GM23248 (cell line): ENCODE results near the gene RASA2. TPM values are rescaled to one million over a fixed set of nuclear protein-coding genes. Genes with fewer than 3 reads are reported as not detected.

Source experiments
- DNase-seq: peaks from one replicate; pipeline ENCODE4 v3.0.0-alpha.2; 2015
- H2AFZ ChIP-seq: fragments of 200-600 bp; sonication (generic); 2 replicates; pipeline ENCODE4 v1.6.1; 2016; ENCODE audit warnings: antibody characterized with exemption
- H3F3A ChIP-seq: fragments of 200-600 bp; sonication (generic); 2 replicates; pipeline ENCODE4 v1.6.1; 2016; ENCODE audit warnings: mild to moderate bottlenecking, antibody characterized with exemption, mixed run types; ENCODE audit not compliant: insufficient read depth
- H3K27ac ChIP-seq: fragments of 200-600 bp; sonication (generic); 2 replicates; pipeline ENCODE4 v1.5.1; 2016; ENCODE audit warnings: mild to moderate bottlenecking
- H3K27me3 ChIP-seq: fragments of 200-600 bp; sonication (generic); replicated peaks from 2 replicates; pipeline ENCODE4 v1.6.1; 2016; ENCODE audit warnings: mild to moderate bottlenecking; ENCODE audit not compliant: insufficient read depth
- H3K36me3 ChIP-seq: fragments of 200-600 bp; sonication (generic); 2 replicates; pipeline ENCODE4 v1.6.1; 2016; ENCODE audit warnings: low read depth, mild to moderate bottlenecking
- H3K4me1 ChIP-seq: fragments of 200-600 bp; sonication (generic); 2 replicates; pipeline ENCODE4 v1.6.1; 2016; ENCODE audit warnings: mild to moderate bottlenecking; ENCODE audit not compliant: insufficient read depth
- H3K4me2 ChIP-seq: fragments of 200-600 bp; sonication (generic); one replicate; pipeline ENCODE4 v1.6.1; 2016; ENCODE audit warnings: mild to moderate bottlenecking; ENCODE audit not compliant: unreplicated experiment
- H3K4me3 ChIP-seq: fragments of 200-600 bp; sonication (generic); 2 replicates; pipeline ENCODE4 v1.5.1; 2016; ENCODE audit warnings: mild to moderate bottlenecking
- H3K79me2 ChIP-seq: fragments of 200-600 bp; sonication (generic); 2 replicates; pipeline ENCODE4 v1.6.1; 2016; ENCODE audit warnings: mild to moderate bottlenecking; ENCODE audit not compliant: insufficient read depth
- H3K9ac ChIP-seq: fragments of 200-600 bp; sonication (generic); 2 replicates; pipeline ENCODE4 v1.6.1; 2016; ENCODE audit warnings: mild to moderate bottlenecking
- H3K9me2 ChIP-seq: fragments of 200-600 bp; sonication (generic); 2 replicates; pipeline ENCODE4 v1.6.1; 2016; ENCODE audit warnings: mixed run types, mild to moderate bottlenecking, moderate library complexity; ENCODE audit not compliant: insufficient read depth
- H3K9me3 ChIP-seq: fragments of 200-600 bp; sonication (generic); one replicate; pipeline ENCODE4 v1.6.1; 2017; ENCODE audit warnings: low read depth
- H4K20me1 ChIP-seq: fragments of 200-600 bp; sonication (generic); 2 replicates; pipeline ENCODE4 v1.6.0; 2016; ENCODE audit not compliant: insufficient read depth
- EZH2 ChIP-seq: fragments of 200-600 bp; sonication (generic); IDR thresholded peaks from 2 replicates; pipeline ENCODE4 v1.6.1; 2018; ENCODE audit warnings: antibody characterized with exemption, mild to moderate bottlenecking; ENCODE audit not compliant: insufficient read depth, poor library complexity, severe bottlenecking
- EZH2phosphoT487 ChIP-seq: fragments of 200-600 bp; sonication (generic); IDR thresholded peaks from 2 replicates; pipeline ENCODE4 v1.6.1; 2018; ENCODE audit warnings: antibody characterized with exemption, moderate library complexity, mild to moderate bottlenecking, low read depth; ENCODE audit not compliant: insufficient read depth
- WGBS, 2 experiments: methylation state at CpG; one replicate each; pipeline ENCODE4 v1.1.6; 2015 to 2017; ENCODE audit warnings: low lambda C conversion rate in 2 of 2, low coverage in 1 of 2; ENCODE audit errors: missing lambda C conversion rate in 2 of 2; 5-methylcytosine and 5-hydroxymethylcytosine counted together
- in situ Hi-C: fragments of 300-500 bp; cut with MboI; formaldehyde crosslinking; loops from 2 replicates; pipeline ENCODE4 v1.15.0; 2020
- polyA plus RNA-seq: library from polyadenylated mRNA; unstranded; fragments of >200 nt; fragmentation: Nextera tagmentation; extraction: Ambion mirVana; gene quantifications from 2 replicates; pipeline ENCODE4 v1.2.1, GENCODE V29; 2016
- total RNA-seq: library from RNA; depleted of rRNA; stranded (reverse); fragments of >200 nt; shearing (Covaris generic); gene quantifications from 2 replicates; pipeline ENCODE4 v1.2.3, GENCODE V29; 2014

The RASA2 gene
- total and polyA plus RNA-seq, 2 experiments from 2014 or later = 16.9 to 18.8 TPM

- Histone ChIP-seq H3K4me2 (no peak overlapping the region), H3F3A (peaks cover 24% of the 10 kb centered on the region), H3K4me1 (peaks cover 40% of the 10 kb centered on the region), H3K9ac (no peak overlapping the region), H4K20me1 (no peaks in the 10 kb centered on the region; the same call in 1 of the 2 replicates), H3K4me3 (no peak overlapping the region), H2AFZ (no peak overlapping the region), H3K9me3 (no peaks in the 10 kb centered on the region), H3K27me3 (no peaks in the 10 kb centered on the region), H3K36me3 (peaks cover 26% of the 10 kb centered on the region), H3K9me2 (no peaks in the 10 kb centered on the region), H3K27ac (0 out of 2 replicates have a peak overlapping the region, but pooled peaks have one; percentile 6), H3K79me2 (peaks cover 75% of the 10 kb centered on the region)
- in situ Hi-C loops = loop anchor here (25.0 kb wide), 2 partner anchors 91 to 241 kb away; no protein-coding TSS in a partner anchor
- WGBS, 2 experiments = 97 to 100% methylated on average over 1 of the region's 1 CpG
- peak; percentile 50 for DNase-seq
- no peak for TF ChIP-seq EZH2
- no peak for TF ChIP-seq EZH2phosphoT487
These were observed 66.2 kb downstream of the RASA2 start for GRCh38 chr3:141553055-141553454.

GRCh38 chr3:141556034-141556433 lies 69.2 kb downstream of the RASA2 start:
- peak overlapping the region; percentile 57 for H3K4me2 ChIP-seq
- no peaks in the 10 kb centered on the region for H3K27me3 ChIP-seq
- no peaks in the 10 kb centered on the region for H3K9me3 ChIP-seq
- TF ChIP-seq EZH2phosphoT487 (no peak), EZH2 (no peak)
- no peaks in the 10 kb centered on the region for H4K20me1 ChIP-seq
- H3K4me3 ChIP-seq = no peak overlapping the region
- in situ Hi-C loops = loop anchor here (25.0 kb wide), 2 partner anchors 94 to 244 kb away; no protein-coding TSS in a partner anchor
- WGBS, 2 experiments = 3 to 4% methylated on average over 1 of the region's 1 CpG
- H2AFZ ChIP-seq = no peak overlapping the region
- H3K36me3 ChIP-seq = peaks cover 24% of the 10 kb centered on the region
- peak; percentile 84 for DNase-seq
- H3K9ac ChIP-seq = 0 out of 2 replicates have a peak overlapping the region, but pooled peaks have one; percentile 22
- H3K79me2 ChIP-seq = peaks cover 45% of the 10 kb centered on the region
- H3K27ac ChIP-seq = peak overlapping the region; percentile 61
- peaks cover 40% of the 10 kb centered on the region for H3F3A ChIP-seq
- peaks cover 54% of the 10 kb centered on the region for H3K4me1 ChIP-seq
- H3K9me2 ChIP-seq = no peaks in the 10 kb centered on the region

- Histone ChIP-seq H3K27ac (no peak overlapping the region), H3K9me2 (no peaks in the 10 kb centered on the region), H3K4me3 (no peak overlapping the region), H3K4me1 (peaks cover 43% of the 10 kb centered on the region), H3F3A (peaks cover 38% of the 10 kb centered on the region), H3K9me3 (no peaks in the 10 kb centered on the region), H2AFZ (no peak overlapping the region), H3K79me2 (peaks cover 29% of the 10 kb centered on the region), H3K36me3 (peaks cover 24% of the 10 kb centered on the region), H4K20me1 (no peaks in the 10 kb centered on the region), H3K27me3 (no peaks in the 10 kb centered on the region), H3K4me2 (no peak overlapping the region), H3K9ac (no peak overlapping the region)
- 88 to 89% methylated on average over 4 of the region's 4 CpGs for WGBS, 2 experiments
- in situ Hi-C loops = loop anchor here (25.0 kb wide), 2 partner anchors 96 to 246 kb away; no protein-coding TSS in a partner anchor
- DNase-seq = no peak
- TF ChIP-seq EZH2phosphoT487 = no peak
These were observed 71.3 kb downstream of the RASA2 start for GRCh38 chr3:141557961-141558706.

GRCh38 chr3:141561426-141562034 lies 74.7 kb downstream of the RASA2 start:
- TF ChIP-seq EZH2 = no peak
- no peak for TF ChIP-seq EZH2phosphoT487
- H3K9me3 ChIP-seq = no peaks in the 10 kb centered on the region
- peak; percentile 67 for DNase-seq
- no peaks in the 10 kb centered on the region for H3K27me3 ChIP-seq
- no peaks in the 10 kb centered on the region for H4K20me1 ChIP-seq
- H3K79me2 ChIP-seq = peaks cover 6% of the 10 kb centered on the region; the same call in 1 of the 2 replicates
- H3K36me3 ChIP-seq = peaks cover 22% of the 10 kb centered on the region
- peaks cover 29% of the 10 kb centered on the region for H3K4me1 ChIP-seq
- in situ Hi-C loops = loop anchor here (25.0 kb wide), 2 partner anchors 99 to 249 kb away; no protein-coding TSS in a partner anchor
- no peak overlapping the region for H2AFZ ChIP-seq
- no peak overlapping the region for H3K27ac ChIP-seq
- 64 to 82% methylated on average over 2 of the region's 2 CpGs for WGBS, 2 experiments
- H3K4me2 ChIP-seq = no peak overlapping the region
- no peak overlapping the region for H3K9ac ChIP-seq
- no peaks in the 10 kb centered on the region for H3K9me2 ChIP-seq
- no peak overlapping the region for H3K4me3 ChIP-seq
- H3F3A ChIP-seq = peaks cover 25% of the 10 kb centered on the region
